ENCODE results near the gene CTCFL.

Gene CTCFL

DNA sequence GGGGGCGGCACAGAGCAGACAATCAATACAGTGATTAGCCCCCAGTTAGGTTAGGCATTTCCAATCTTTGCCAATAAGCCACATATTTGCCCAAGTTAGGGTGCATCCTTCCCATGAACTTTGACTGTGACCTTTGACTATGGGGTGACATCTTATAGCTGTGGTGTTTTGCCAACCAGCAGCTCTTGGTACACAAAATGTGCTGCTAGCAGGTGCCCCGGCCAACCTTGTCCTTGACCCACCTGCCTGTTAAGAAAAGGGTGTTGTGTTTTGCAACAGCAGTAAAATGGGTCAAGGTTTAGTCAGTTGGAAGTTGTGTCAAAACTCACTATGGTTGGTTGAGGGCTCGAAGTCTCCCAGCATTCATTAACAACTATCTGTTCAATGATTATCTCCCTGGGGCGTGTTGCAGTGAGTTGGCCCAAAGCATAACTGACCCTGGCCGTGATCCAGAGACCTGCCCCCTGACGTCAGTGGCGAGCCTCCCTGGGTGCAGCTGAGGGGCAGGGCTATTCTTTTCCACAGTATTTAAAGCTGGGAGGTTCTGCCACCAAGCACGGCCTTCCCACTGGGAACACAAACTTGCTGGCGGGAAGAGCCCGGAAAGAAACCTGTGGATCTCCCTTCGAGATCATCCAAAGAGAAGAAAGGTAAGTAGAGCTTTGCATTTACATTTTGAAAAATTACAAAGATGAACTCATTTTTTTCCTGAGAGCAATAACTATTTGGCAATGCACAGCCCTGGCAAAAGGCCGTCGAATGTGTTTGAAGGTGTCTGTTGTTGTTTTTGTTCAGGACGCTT, 35.8 kb upstream of the CTCFL start, which contains the start of gene PCK1:
Gene PCK1 (plus strand): TSS at position 557 of the 802 bp plus-strand sequence. CDS start 302 bp downstream, outside the sequence.
- no peak for TF ChIP-seq TAF1 (IDR thresholded peaks at IDR 0.05; ENCODE audit: borderline replicate concordance, insufficient read depth, low read length)
- TF ChIP-seq SIN3A (IDR thresholded peaks at IDR 0.05; ENCODE audit: borderline replicate concordance, insufficient read depth, low read length): no peak
- TF ChIP-seq, protein P1, sequence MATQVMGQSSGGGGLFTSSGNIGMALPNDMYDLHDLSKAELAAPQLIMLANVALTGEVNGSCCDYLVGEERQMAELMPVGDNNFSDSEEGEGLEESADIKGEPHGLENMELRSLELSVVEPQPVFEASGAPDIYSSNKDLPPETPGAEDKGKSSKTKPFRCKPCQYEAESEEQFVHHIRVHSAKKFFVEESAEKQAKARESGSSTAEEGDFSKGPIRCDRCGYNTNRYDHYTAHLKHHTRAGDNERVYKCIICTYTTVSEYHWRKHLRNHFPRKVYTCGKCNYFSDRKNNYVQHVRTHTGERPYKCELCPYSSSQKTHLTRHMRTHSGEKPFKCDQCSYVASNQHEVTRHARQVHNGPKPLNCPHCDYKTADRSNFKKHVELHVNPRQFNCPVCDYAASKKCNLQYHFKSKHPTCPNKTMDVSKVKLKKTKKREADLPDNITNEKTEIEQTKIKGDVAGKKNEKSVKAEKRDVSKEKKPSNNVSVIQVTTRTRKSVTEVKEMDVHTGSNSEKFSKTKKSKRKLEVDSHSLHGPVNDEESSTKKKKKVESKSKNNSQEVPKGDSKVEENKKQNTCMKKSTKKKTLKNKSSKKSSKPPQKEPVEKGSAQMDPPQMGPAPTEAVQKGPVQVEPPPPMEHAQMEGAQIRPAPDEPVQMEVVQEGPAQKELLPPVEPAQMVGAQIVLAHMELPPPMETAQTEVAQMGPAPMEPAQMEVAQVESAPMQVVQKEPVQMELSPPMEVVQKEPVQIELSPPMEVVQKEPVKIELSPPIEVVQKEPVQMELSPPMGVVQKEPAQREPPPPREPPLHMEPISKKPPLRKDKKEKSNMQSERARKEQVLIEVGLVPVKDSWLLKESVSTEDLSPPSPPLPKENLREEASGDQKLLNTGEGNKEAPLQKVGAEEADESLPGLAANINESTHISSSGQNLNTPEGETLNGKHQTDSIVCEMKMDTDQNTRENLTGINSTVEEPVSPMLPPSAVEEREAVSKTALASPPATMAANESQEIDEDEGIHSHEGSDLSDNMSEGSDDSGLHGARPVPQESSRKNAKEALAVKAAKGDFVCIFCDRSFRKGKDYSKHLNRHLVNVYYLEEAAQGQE (IDR thresholded peaks at IDR 0.05; ENCODE audit: insufficient read depth in 1 of 2, low read depth in 2 of 2, low read length in 2 of 2): no peak
- TF ChIP-seq FOXP2 (optimal IDR thresholded peaks at IDR 0.05; ENCODE audit: borderline replicate concordance, extremely low read depth, extremely low read length, insufficient read depth): no peak
- peak; percentile 31; the same call in 1 of the 2 replicates for TF ChIP-seq POLR2AphosphoS5 (IDR thresholded peaks at IDR 0.05; ENCODE audit: low read depth, low read length)

DNA sequence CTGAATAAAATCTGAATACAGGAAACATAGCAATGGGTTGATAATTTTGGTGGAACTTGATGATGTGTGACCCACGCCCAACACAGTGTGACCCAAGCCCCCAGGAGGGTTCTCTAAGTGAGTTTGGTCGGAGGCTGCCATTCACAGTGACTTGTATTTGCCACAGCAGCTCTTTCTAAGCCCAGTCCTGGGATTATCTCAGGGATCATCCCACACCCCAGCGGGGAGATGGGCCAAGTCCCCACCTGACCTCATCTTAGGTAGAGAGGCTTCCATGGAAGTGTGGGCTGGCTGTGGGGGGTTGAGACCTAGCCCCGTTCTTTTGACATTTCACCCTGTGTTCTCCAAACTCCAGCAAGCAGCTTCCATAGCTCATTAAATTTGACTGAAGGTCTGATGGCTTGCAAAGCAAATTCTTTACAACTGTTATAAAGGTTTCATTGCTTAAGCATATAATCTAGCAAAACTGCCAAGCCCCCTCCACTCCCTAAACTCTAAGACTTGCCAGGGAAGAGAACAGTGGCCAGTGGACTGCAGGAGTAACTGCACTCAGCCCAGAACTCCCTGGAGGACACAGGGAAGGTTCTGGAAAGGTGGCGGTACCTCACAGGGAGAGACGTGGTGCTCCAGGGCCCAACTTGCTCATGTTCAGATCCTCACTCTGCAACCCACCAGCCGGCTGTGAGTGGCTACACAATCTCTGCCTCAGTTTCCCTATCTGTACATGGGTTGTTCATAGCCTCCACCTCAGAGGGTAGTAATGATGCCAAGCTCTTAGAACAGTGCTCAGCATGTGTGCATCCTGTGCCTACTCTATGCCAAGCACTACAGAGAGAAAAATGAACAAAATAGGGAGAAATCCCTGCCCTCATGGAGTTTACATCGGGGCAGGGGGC, 35.0 kb upstream of the CTCFL start:
- TF ChIP-seq TAF1 (IDR thresholded peaks at IDR 0.05; ENCODE audit: borderline replicate concordance, insufficient read depth, low read length) (no peak), FOXP2 (optimal IDR thresholded peaks at IDR 0.05; ENCODE audit: borderline replicate concordance, extremely low read depth, extremely low read length, insufficient read depth) (no peak), SIN3A (IDR thresholded peaks at IDR 0.05; ENCODE audit: borderline replicate concordance, insufficient read depth, low read length) (no peak), POLR2AphosphoS5 (IDR thresholded peaks at IDR 0.05; ENCODE audit: low read depth, low read length) (no peak)
- TF ChIP-seq, protein P1 (IDR thresholded peaks at IDR 0.05; ENCODE audit: insufficient read depth in 1 of 2, low read depth in 2 of 2, low read length in 2 of 2): no peak

DNA sequence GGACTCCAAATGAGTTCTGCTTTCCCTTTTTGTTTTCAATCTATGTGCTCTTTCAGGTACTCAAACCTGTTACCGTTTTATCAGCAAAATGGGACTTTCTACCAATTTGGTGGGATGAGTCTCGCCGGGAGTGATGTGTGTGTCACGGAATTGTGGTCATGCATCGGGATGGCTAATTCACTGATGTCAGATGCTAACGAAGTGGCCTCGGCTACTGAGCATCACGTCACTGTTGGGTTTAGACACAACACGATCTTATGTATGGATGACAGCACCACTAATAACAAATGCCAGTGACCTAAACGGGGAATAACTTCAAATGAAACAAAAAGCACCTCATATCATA, 34.3 kb upstream of the CTCFL start:
- TF ChIP-seq, protein P1 (IDR thresholded peaks at IDR 0.05; ENCODE audit: insufficient read depth in 1 of 2, low read depth in 2 of 2, low read length in 2 of 2): no peak
- TF ChIP-seq FOXP2 (optimal IDR thresholded peaks at IDR 0.05; ENCODE audit: borderline replicate concordance, extremely low read depth, extremely low read length, insufficient read depth): no peak
- no peak for TF ChIP-seq TAF1 (IDR thresholded peaks at IDR 0.05; ENCODE audit: borderline replicate concordance, insufficient read depth, low read length)

DNA sequence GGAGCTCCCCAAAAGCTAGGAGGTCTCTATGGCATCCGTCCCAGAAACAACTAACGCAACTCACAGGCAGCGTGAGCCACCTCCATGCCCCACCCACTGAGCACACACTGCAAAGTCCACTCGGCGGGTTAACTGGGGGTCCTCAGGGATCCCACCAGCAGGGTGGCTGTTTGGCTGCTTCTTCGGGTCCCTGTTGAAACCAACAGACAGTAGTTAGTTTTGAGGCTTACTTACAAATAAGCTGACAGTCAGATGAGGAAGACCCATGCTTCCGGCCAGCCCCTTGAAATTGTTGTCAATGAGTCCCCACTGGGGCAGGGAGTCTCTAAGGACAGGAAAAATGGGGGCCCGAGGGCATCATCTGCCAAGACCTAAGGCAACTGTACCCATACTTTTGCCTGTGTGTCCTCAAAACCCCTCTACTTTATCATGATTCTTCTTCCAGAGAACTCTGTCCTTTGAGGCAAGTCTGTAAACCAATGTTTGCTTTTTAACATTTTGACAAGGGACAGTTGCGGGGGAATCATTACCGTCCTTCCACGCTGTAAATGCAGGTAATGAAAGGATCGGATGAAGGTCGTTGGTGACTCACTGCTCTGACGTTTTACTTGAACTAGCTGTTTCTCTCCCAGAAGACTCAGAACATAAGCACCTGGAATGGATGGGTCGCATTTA, 33.8 kb upstream of the CTCFL start:
- TF ChIP-seq POLR2AphosphoS5 (IDR thresholded peaks at IDR 0.05; ENCODE audit: low read depth, low read length) (no peak), FOXP2 (optimal IDR thresholded peaks at IDR 0.05; ENCODE audit: borderline replicate concordance, extremely low read depth, extremely low read length, insufficient read depth) (no peak), TAF1 (IDR thresholded peaks at IDR 0.05; ENCODE audit: borderline replicate concordance, insufficient read depth, low read length) (no peak), SIN3A (IDR thresholded peaks at IDR 0.05; ENCODE audit: borderline replicate concordance, insufficient read depth, low read length) (no peak)
- TF ChIP-seq, protein P1 (IDR thresholded peaks at IDR 0.05; ENCODE audit: insufficient read depth in 1 of 2, low read depth in 2 of 2, low read length in 2 of 2): no peak

Data from PFSK-1 (cell line).